MCF 10A (cell line): Measurements from ENCODE around the gene CCT2. TPM values are rescaled to one million over a fixed set of nuclear protein-coding genes. Genes with fewer than 3 reads are reported as not detected.

ENCODE experiments used
- Bru-seq: library from RNA; stranded (reverse); fragments of 400-500 nt; gene quantifications from one replicate; lab custom pipeline; 2021; lab: Mats Ljungman, UMichigan
- BruChase-seq, 2 experiments: library from RNA; stranded (reverse); fragments of 400-500 nt; gene quantifications; one replicate each; lab custom pipeline; 2021; lab: Mats Ljungman, UMichigan
- BruUV-seq: library from RNA; stranded (reverse); fragments of 400-500 nt; replicated peaks from 2 replicates; lab custom pipeline; 2021; lab: Mats Ljungman, UMichigan
- CTCF ChIA-PET: fragments of 300-600 bp; sonication (Branson Sonifier 250); formaldehyde crosslinking; extraction: SDS; loops from one replicate; lab custom pipeline; 2021; ENCODE audit warnings: antibody characterized with exemption, inconsistent platforms; lab: Yijun Ruan, JAX
- POLR2A ChIA-PET: fragments of 300-600, 350-650 bp; sonication (Branson Sonifier 250); formaldehyde crosslinking; extraction: SDS; loops from one replicate; lab custom pipeline; 2020; ENCODE audit warnings: antibody characterized with exemption, inconsistent platforms; lab: Yijun Ruan, JAX
- DNase-seq: peaks from one replicate; pipeline ENCODE4 v3.0.0-alpha.2; 2018; ENCODE audit not compliant: unreplicated experiment
- H3K27ac Mint-ChIP-seq: one replicate; pipeline ENCODE4 v1.8.0; 2022; ENCODE audit warnings: mild to moderate bottlenecking, low read depth, mixed read lengths; ENCODE audit not compliant: unreplicated experiment
- H3K27me3 Mint-ChIP-seq: one replicate; pipeline ENCODE4 v1.8.0; 2022; ENCODE audit warnings: mixed read lengths; ENCODE audit not compliant: insufficient read depth, unreplicated experiment
- H3K36me3 Mint-ChIP-seq: one replicate; pipeline ENCODE4 v1.8.0; 2022; ENCODE audit warnings: mild to moderate bottlenecking, moderate library complexity, mixed read lengths; ENCODE audit not compliant: insufficient read depth, unreplicated experiment
- H3K4me1 Mint-ChIP-seq: one replicate; pipeline ENCODE4 v1.8.0; 2022; ENCODE audit warnings: mixed read lengths; ENCODE audit not compliant: insufficient read depth, unreplicated experiment
- H3K4me3 Mint-ChIP-seq: one replicate; pipeline ENCODE4 v1.8.0; 2022; ENCODE audit warnings: mild to moderate bottlenecking, moderate library complexity, mixed read lengths; ENCODE audit not compliant: unreplicated experiment
- H3K9me3 Mint-ChIP-seq: one replicate; pipeline ENCODE4 v1.8.0; 2022; ENCODE audit warnings: mixed read lengths; ENCODE audit not compliant: unreplicated experiment
- intact Hi-C: fragments of 100-400 bp; cut with micrococcal nuclease; formaldehyde crosslinking; loops from 2 replicates; pipeline ENCODE4 v1.14.1; 2022
- long read RNA-seq: library from polyadenylated mRNA; stranded (forward); transcript quantifications from one replicate; pipeline ENCODE4 v2.0.0, GENCODE V29; 2022
- total RNA-seq: library from RNA; stranded (reverse); gene quantifications from 2 replicates; pipeline ENCODE4 v1.2.3, GENCODE V29; 2022
- TF ChIP-seq, protein P1 (sequence below): fragments of 200-600 bp; IDR thresholded peaks from one replicate; pipeline ENCODE4 v1.8.0; 2022; ENCODE audit warnings: antibody characterized with exemption, mild to moderate bottlenecking; ENCODE audit not compliant: unreplicated experiment

The CCT2 gene
- total RNA-seq (161 and 212 TPM in 2 replicates), Bru-seq, nascent RNA (percentile 96 among the genes with signal in this experiment), BruChase-seq, experiment 1, labeled RNA remaining after a 6-hour chase (percentile 98 among the genes with signal in this experiment), BruChase-seq, experiment 2, labeled RNA remaining after a 2-hour chase (percentile 97 among the genes with signal in this experiment)
- long read RNA-seq, transcript CCT2-201 (16 exons, 2,041 nt): major isoform, 457 of 512 reads
- long read RNA-seq, partial matches to known transcripts: 21 of 512 reads
- long read RNA-seq, other reads (novel, unspliced or antisense): 33 of 512 reads

DNA sequence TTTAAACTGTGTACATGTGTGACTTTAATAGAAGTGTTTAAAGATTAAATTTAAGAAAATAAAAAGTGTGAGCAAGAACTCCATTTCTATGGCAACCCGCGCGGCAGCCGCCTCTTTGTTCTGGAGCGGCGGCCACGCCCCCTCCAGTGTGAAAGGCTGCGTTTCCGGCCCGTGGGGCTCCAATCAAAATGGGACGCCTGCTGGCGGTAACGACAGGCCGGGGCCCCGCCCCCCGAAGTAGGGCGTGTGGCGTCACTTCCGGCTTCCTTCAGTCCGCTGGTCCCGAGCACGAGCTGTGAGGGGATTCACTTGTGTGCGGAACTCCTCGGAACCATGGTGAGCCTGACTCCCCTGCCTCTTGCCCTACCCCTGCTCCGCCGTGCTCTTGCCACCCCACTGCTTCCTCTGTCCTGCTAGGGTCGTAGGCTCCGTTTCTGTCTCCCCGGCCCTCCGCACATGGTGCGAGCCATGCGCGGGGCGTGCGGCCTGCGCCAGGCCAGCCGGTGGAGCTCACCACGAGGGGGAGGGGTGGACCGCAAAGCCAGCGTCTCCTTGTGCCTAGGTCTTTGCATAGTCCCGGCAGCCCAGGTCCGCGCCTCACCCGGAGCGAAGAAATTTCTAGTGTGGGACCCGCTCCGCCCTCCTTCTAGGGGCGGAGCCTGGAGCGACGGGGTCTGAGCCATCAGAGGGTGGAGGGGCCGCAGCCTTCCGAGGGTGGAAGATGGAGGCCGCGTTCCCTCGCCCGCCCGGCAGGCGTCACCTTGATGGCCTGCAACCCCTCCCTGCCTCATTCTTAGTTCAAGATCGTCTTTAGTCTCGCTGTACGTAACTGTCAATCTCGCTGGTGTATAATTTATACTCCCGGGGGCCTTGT lies at the start of gene CCT2:
CCT2 (plus strand) TSS at position 271 of the 874 bp plus-strand sequence; CDS start at position 334, 63 bp downstream.
- Mint-ChIP-seq H3K4me3 (peak within 1 kb of the TSS; percentile 99), H3K36me3 (peaks cover 60% of the 10 kb centered on the region), H3K27me3 (no peaks in the 10 kb centered on the region), H3K9me3 (no peaks in the 10 kb centered on the region), H3K4me1 (no peaks in the 10 kb centered on the region), H3K27ac (peak within 1 kb of the TSS; percentile 95)
- TF ChIP-seq, protein P1, sequence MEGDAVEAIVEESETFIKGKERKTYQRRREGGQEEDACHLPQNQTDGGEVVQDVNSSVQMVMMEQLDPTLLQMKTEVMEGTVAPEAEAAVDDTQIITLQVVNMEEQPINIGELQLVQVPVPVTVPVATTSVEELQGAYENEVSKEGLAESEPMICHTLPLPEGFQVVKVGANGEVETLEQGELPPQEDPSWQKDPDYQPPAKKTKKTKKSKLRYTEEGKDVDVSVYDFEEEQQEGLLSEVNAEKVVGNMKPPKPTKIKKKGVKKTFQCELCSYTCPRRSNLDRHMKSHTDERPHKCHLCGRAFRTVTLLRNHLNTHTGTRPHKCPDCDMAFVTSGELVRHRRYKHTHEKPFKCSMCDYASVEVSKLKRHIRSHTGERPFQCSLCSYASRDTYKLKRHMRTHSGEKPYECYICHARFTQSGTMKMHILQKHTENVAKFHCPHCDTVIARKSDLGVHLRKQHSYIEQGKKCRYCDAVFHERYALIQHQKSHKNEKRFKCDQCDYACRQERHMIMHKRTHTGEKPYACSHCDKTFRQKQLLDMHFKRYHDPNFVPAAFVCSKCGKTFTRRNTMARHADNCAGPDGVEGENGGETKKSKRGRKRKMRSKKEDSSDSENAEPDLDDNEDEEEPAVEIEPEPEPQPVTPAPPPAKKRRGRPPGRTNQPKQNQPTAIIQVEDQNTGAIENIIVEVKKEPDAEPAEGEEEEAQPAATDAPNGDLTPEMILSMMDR: peak; percentile 14
- ChIA-PET CTCF (interaction anchor here (1.0 to 1.6 kb wide), 3 partner anchors 15 to 196 kb away, joined by 3 to 5 read pairs (median 3); no protein-coding TSS in a partner anchor), POLR2A (interaction anchor here (0.6 to 2.2 kb wide), 14 partner anchors 10 to 299 kb away, joined by 3 to 15 read pairs (median 4); partner anchors contain the start of genes FRS2, LRRC10 and RAB3IP)
- intact Hi-C loops: loop anchor here (1.0 kb wide), 1 partner anchor 228 kb away; no protein-coding TSS in a partner anchor
- DNase-seq: peak; percentile 94
- TSS peak; percentile 94 for BruUV-seq

DNA sequence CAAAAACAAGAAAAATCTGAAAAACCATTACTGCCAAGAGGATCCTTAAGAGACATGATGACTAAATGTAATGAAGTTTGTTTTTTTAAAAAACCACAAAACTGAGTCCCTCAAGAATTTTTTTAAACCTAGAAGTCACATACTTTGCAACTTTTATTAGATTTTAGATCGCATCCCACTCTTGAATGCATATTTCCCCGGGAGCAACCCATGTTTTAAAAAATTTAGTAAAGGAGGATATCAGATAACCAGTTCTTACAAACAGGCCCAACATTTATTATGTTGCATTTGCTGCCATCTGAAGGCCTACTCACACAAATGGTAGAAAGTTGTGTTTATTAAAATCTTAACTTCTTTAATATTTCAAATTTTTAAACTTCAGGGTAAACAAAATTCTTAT lies 44.3 kb upstream of the CCT2 start:
- CTCF ChIA-PET: no interaction called here
- H3K36me3 Mint-ChIP-seq: peaks cover 20% of the 10 kb centered on the region
- no peak for DNase-seq
- peak overlapping the region; percentile 31 for H3K27ac Mint-ChIP-seq
- H3K4me3 Mint-ChIP-seq: no peak overlapping the region
- H3K9me3 Mint-ChIP-seq: peaks cover 10% of the 10 kb centered on the region
- H3K27me3 Mint-ChIP-seq: no peaks in the 10 kb centered on the region
- intact Hi-C loops: no loop called here
- POLR2A ChIA-PET: interaction anchor here (0.9 kb wide), 1 partner anchor 13 kb away, joined by 4 read pairs; no protein-coding TSS in a partner anchor
- peaks cover 6% of the 10 kb centered on the region for H3K4me1 Mint-ChIP-seq
- BruUV-seq: no TSS peak
- TF ChIP-seq, protein P1: no peak

DNA sequence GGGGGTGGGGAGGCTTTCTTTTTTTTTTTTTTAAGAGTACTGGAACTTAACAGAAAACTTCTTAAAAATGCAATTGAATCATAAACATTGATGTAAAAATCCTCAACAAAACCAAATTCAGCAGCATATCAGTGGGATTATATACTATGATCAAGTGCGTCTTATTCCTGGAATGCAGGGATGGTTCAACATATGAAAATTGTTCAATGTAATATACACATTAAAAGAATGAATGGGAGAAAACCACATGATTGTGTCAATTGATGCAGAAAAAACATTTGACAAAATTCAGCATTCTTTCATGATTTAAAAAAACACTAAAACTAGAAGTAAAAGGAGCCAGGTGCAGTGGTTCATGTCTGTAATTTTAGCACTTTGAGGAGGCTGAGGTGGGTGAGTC lies 41.2 kb upstream of the CCT2 start:
- H3K36me3 Mint-ChIP-seq: peaks cover 20% of the 10 kb centered on the region
- peaks cover 6% of the 10 kb centered on the region for H3K4me1 Mint-ChIP-seq
- no peak for DNase-seq
- peaks cover 10% of the 10 kb centered on the region for H3K9me3 Mint-ChIP-seq
- POLR2A ChIA-PET: interaction anchor here (1.0 to 2.1 kb wide), 2 partner anchors 8 to 10 kb away, joined by 3 to 6 read pairs; no protein-coding TSS in a partner anchor
- no TSS peak for BruUV-seq
- no peak overlapping the region for H3K4me3 Mint-ChIP-seq
- H3K27me3 Mint-ChIP-seq: no peaks in the 10 kb centered on the region
- intact Hi-C loops: no loop called here
- CTCF ChIA-PET: no interaction called here
- no peak overlapping the region for H3K27ac Mint-ChIP-seq
- TF ChIP-seq, protein P1: no peak
